NB4 (cell line): ENCODE data around the gene ADSL.
"Not testable (repeated sequence)": the region's sequence is repeated elsewhere in the genome, so short reads cannot be mapped to it uniquely, and the experiment has no call there.

Experiments used
- CTCF ChIP-seq: IDR thresholded peaks from one replicate; pipeline ENCODE4 v1.5.1; 2012; ENCODE audit warnings: low read depth, low read length
- MYC ChIP-seq: IDR thresholded peaks from 2 replicates; pipeline ENCODE4 v1.6.1; 2011; ENCODE audit warnings: low read depth, low read length
- POLR2A ChIP-seq: IDR thresholded peaks from 2 replicates; pipeline ENCODE4 v1.6.1; 2011; ENCODE audit warnings: mild to moderate bottlenecking; ENCODE audit not compliant: insufficient read length; ENCODE audit errors: extremely low read depth
- TF ChIP-seq, protein P1 (sequence below): IDR thresholded peaks from 2 replicates; pipeline ENCODE4 v1.6.1; 2011; ENCODE audit warnings: low read depth, low read length

DNA sequence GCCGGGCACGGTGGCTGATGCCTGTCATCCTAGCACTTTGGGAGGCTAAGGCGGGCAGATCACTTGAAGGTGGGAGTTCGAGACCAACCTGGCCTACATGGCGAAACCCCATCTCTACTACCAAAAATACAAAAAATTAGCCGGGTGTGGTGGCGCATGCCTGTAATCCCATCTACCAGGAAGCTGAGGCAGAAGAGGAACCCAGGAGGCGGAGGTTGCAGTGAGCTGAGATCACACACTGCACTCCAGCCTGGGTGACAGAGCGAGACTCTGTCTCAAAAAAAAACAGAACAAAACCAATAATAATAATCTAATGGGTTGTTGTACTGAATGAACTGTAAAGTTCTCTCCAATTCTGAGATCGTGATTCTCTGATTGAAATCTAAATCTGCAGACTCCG, 32.1 kb downstream of the ADSL start:
- TF ChIP-seq, protein P1, sequence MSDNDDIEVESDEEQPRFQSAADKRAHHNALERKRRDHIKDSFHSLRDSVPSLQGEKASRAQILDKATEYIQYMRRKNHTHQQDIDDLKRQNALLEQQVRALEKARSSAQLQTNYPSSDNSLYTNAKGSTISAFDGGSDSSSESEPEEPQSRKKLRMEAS = not testable (repeated sequence)
- TF ChIP-seq CTCF, POLR2A, MYC: not testable (repeated sequence)
